HepG2 (cell line): ENCODE results near the gene CPLANE1.

ENCODE experiments used
- ETV5 ChIP-seq: IDR thresholded peaks from 2 replicates; pipeline ENCODE4 v1.6.1; 2018; ENCODE audit warnings: missing biosample characterization, missing genetic modification reagents, inconsistent platforms, borderline replicate concordance
- POLR2AphosphoS2 ChIP-seq: IDR thresholded peaks from 2 replicates; pipeline ENCODE4 v1.6.1; 2011; ENCODE audit warnings: low read depth, low read length, improper control_type of control experiment
- TF ChIP-seq, protein P1 (sequence below): sonication (generic); formaldehyde crosslinking; IDR thresholded peaks from 2 replicates; pipeline ENCODE4 v1.4.0; 2020; ENCODE audit warnings: missing genetic modification reagents, borderline replicate concordance
- TF ChIP-seq, protein P2 (sequence below): sonication (generic); formaldehyde crosslinking; IDR thresholded peaks from 2 replicates; pipeline ENCODE4 v1.4.0; 2020; ENCODE audit warnings: low read depth, missing genetic modification reagents
- TF ChIP-seq, protein P3 (sequence below): sonication (generic); formaldehyde crosslinking; IDR thresholded peaks from 2 replicates; pipeline ENCODE4 v1.5.1; 2020; ENCODE audit warnings: mild to moderate bottlenecking, missing genetic modification reagents, moderate library complexity
- TF ChIP-seq, protein P4 (sequence below): sonication (generic); formaldehyde crosslinking; IDR thresholded peaks from one replicate; pipeline ENCODE4 v1.5.1; 2020; ENCODE audit warnings: mild to moderate bottlenecking, missing genetic modification reagents; ENCODE audit errors: not compliant biosample characterization
- TF ChIP-seq, protein P5 (sequence below): sonication (generic); formaldehyde crosslinking; IDR thresholded peaks from 2 replicates; pipeline ENCODE4 v1.4.0; 2020; ENCODE audit warnings: missing genetic modification reagents

DNA sequence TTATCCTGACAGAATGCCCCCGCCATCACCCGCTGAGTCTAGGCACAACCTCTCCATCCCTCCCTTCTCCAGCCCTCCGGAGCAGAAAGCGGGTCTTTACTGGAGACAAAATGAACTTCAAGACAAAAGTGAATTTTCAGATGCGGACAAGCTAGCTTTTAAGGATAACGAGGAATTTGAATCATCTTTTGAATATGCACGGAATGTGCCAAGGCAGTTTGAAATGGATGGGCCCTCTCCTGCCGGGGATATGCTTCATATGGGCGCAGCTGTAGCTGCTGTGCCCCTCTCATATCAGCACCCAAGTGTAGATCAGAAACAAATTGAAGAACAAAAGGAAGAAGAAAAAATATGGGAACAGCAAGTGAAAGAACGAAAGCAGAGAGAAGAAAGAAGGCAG lies 37.5 kb downstream of the CPLANE1 start:
- no peak for TF ChIP-seq POLR2AphosphoS2
- TF ChIP-seq, protein P1, sequence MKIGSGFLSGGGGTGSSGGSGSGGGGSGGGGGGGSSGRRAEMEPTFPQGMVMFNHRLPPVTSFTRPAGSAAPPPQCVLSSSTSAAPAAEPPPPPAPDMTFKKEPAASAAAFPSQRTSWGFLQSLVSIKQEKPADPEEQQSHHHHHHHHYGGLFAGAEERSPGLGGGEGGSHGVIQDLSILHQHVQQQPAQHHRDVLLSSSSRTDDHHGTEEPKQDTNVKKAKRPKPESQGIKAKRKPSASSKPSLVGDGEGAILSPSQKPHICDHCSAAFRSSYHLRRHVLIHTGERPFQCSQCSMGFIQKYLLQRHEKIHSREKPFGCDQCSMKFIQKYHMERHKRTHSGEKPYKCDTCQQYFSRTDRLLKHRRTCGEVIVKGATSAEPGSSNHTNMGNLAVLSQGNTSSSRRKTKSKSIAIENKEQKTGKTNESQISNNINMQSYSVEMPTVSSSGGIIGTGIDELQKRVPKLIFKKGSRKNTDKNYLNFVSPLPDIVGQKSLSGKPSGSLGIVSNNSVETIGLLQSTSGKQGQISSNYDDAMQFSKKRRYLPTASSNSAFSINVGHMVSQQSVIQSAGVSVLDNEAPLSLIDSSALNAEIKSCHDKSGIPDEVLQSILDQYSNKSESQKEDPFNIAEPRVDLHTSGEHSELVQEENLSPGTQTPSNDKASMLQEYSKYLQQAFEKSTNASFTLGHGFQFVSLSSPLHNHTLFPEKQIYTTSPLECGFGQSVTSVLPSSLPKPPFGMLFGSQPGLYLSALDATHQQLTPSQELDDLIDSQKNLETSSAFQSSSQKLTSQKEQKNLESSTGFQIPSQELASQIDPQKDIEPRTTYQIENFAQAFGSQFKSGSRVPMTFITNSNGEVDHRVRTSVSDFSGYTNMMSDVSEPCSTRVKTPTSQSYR, result no peak
- TF ChIP-seq, protein P2, sequence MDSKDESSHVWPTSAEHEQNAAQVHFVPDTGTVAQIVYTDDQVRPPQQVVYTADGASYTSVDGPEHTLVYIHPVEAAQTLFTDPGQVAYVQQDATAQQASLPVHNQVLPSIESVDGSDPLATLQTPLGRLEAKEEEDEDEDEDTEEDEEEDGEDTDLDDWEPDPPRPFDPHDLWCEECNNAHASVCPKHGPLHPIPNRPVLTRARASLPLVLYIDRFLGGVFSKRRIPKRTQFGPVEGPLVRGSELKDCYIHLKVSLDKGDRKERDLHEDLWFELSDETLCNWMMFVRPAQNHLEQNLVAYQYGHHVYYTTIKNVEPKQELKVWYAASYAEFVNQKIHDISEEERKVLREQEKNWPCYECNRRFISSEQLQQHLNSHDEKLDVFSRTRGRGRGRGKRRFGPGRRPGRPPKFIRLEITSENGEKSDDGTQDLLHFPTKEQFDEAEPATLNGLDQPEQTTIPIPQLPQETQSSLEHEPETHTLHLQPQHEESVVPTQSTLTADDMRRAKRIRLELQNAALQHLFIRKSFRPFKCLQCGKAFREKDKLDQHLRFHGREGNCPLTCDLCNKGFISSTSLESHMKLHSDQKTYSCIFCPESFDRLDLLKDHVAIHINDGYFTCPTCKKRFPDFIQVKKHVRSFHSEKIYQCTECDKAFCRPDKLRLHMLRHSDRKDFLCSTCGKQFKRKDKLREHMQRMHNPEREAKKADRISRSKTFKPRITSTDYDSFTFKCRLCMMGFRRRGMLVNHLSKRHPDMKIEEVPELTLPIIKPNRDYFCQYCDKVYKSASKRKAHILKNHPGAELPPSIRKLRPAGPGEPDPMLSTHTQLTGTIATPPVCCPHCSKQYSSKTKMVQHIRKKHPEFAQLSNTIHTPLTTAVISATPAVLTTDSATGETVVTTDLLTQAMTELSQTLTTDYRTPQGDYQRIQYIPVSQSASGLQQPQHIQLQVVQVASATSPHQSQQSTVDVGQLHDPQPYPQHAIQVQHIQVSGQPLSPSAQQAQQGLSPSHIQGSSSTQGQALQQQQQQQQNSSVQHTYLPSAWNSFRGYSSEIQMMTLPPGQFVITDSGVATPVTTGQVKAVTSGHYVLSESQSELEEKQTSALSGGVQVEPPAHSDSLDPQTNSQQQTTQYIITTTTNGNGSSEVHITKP (CRISPR knock-in tag), result no peak
- TF ChIP-seq, protein P3, sequence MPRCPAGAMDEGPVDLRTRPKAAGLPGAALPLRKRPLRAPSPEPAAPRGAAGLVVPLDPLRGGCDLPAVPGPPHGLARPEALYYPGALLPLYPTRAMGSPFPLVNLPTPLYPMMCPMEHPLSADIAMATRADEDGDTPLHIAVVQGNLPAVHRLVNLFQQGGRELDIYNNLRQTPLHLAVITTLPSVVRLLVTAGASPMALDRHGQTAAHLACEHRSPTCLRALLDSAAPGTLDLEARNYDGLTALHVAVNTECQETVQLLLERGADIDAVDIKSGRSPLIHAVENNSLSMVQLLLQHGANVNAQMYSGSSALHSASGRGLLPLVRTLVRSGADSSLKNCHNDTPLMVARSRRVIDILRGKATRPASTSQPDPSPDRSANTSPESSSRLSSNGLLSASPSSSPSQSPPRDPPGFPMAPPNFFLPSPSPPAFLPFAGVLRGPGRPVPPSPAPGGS (CRISPR knock-in tag), result no peak
- TF ChIP-seq, protein P4, sequence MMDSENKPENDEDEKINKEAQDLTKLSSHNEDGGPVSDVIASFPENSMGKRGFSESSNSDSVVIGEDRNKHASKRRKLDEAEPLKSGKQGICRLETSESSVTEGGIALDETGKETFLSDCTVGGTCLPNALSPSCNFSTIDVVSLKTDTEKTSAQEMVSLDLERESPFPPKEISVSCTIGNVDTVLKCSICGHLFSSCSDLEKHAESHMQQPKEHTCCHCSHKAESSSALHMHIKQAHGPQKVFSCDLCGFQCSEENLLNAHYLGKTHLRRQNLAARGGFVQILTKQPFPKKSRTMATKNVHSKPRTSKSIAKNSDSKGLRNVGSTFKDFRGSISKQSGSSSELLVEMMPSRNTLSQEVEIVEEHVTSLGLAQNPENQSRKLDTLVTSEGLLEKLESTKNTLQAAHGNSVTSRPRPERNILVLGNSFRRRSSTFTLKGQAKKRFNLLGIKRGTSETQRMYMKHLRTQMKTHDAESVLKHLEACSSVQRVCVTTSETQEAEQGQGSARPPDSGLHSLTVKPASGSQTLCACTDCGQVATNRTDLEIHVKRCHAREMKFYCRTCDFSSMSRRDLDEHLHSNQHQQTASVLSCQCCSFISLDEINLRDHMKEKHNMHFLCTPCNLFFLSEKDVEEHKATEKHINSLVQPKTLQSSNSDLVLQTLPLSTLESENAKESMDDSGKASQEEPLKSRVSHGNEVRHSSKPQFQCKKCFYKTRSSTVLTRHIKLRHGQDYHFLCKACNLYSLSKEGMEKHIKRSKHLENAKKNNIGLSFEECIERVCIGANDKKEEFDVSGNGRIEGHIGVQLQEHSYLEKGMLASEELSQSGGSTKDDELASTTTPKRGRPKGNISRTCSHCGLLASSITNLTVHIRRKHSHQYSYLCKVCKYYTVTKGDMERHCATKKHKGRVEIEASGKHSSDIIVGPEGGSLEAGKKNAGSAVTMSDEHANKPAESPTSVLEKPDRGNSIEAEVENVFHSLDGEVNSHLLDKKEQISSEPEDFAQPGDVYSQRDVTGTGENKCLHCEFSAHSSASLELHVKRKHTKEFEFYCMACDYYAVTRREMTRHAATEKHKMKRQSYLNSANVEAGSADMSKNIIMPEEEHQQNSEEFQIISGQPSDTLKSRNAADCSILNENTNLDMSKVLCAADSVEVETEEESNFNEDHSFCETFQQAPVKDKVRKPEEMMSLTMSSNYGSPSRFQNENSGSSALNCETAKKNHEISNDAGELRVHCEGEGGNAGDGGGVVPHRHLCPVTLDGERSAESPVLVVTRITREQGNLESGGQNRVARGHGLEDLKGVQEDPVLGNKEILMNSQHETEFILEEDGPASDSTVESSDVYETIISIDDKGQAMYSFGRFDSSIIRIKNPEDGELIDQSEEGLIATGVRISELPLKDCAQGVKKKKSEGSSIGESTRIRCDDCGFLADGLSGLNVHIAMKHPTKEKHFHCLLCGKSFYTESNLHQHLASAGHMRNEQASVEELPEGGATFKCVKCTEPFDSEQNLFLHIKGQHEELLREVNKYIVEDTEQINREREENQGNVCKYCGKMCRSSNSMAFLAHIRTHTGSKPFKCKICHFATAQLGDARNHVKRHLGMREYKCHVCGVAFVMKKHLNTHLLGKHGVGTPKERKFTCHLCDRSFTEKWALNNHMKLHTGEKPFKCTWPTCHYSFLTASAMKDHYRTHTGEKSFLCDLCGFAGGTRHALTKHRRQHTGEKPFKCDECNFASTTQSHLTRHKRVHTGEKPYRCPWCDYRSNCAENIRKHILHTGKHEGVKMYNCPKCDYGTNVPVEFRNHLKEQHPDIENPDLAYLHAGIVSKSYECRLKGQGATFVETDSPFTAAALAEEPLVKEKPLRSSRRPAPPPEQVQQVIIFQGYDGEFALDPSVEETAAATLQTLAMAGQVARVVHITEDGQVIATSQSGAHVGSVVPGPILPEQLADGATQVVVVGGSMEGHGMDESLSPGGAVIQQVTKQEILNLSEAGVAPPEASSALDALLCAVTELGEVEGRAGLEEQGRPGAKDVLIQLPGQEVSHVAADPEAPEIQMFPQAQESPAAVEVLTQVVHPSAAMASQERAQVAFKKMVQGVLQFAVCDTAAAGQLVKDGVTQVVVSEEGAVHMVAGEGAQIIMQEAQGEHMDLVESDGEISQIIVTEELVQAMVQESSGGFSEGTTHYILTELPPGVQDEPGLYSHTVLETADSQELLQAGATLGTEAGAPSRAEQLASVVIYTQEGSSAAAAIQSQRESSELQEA (CRISPR knock-in tag), result no peak
- TF ChIP-seq, protein P5, sequence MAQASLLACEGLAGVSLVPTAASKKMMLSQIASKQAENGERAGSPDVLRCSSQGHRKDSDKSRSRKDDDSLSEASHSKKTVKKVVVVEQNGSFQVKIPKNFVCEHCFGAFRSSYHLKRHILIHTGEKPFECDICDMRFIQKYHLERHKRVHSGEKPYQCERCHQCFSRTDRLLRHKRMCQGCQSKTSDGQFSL (CRISPR knock-in tag), result no peak
- no peak for TF ChIP-seq ETV5 (CRISPR knock-in tag)
